ENCODE results near the gene ERG.

The ERG gene

DNA sequence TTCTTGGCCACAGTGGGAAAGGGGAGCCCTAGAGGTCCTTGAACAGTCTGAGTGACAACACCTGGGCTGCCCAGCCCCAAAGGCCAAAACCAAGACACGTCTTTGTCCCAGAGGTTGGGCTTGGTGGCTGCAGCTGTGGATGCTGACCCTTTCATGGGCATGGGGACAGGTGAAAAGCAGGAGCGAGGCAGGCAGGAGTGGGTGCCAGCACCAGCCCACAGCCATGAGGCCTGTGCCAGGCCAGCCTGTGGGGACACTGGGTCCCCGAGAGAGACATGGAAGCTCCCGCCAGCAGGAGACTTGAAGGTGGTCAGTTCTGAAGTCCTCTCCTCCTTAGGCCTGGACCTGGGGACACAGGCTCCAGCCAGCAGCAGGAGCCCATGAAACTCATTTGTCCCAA is 142.9 kb downstream of the ERG start:
- no peak for DNase-seq

DNA sequence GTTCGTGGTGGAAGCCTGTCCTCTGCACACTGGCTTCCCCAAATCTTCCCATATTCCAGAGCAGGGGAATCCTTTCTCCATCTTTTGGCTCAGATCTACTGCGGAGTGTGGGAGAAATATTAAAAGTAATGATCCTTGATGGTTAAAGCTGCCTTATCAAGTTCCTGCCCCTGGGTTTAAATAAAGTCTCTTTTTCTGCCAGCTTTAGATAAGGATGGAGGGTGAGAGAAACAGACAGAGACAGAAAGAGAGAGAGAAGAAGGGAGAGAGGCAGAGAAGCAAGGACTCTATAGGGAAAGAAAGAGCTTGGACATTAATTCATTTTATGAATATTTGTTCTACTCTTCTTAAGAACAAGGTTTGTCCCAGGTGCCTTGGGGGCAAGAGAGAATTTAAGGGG is 143.5 kb downstream of the ERG start:
- no peak for DNase-seq

- DNase-seq: no peak
Observed at GRCh38 chr21:38354231-38354630, 144.0 kb downstream of the ERG start.

DNA sequence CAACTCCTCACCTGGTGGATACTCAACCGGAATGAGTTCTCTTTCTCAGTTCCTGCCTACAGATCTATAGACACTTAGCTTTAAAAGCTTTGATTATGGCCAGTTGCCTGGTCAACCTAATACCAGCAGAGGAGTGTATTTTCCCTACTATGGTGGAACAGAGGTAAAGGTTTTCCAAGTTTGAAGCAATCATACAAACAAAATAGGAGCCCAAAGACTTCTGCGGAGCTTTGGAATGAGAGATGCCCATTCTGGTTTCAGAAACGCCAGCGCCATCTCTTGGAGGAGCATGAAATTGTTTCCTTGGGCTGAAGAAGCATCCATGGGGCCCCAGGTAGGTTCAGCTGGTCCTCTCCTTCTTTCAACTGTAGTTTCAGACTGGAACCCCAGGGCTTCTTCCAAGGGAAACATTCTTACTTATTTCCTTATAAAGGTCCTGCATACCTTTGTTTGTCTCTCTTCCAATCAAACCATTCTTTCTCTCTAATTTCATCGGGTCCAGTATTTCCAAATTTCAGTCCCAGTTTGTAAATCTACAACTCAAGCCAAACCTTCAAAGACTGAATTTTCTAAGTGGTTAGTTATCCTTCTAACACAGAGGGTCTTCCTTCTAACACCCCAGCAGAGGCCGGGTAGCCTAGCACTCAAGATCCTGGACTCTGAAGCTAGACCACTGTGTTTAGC is 145.6 kb downstream of the ERG start:
- DNase-seq: no peak

DNA sequence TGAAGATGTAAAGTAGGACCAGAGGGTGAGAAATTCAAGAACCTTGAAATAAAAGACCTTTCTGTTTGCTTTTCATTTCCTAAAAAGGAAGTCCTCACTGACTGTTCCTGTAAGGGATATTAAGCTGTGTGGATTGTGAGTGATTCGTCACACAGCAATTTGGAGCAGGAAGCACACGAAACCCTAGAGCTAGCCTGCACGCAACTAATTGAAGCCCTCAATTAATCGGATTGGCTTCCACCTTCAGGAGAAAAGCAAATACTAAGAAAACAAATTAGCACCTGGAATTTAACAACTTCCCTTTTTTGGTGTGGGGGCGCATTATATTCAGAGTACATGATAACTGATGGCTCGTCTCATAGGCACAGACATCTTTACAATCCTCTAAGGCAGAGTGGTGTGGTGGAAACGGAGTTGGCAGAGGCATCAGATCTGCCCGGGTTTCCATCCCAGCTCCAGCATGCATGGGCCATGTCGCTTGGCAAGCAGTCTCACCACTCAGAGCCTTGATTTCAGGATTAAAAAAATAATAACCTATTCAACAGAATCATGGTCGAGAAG is 146.2 kb downstream of the ERG start:
- no peak for DNase-seq

DNA sequence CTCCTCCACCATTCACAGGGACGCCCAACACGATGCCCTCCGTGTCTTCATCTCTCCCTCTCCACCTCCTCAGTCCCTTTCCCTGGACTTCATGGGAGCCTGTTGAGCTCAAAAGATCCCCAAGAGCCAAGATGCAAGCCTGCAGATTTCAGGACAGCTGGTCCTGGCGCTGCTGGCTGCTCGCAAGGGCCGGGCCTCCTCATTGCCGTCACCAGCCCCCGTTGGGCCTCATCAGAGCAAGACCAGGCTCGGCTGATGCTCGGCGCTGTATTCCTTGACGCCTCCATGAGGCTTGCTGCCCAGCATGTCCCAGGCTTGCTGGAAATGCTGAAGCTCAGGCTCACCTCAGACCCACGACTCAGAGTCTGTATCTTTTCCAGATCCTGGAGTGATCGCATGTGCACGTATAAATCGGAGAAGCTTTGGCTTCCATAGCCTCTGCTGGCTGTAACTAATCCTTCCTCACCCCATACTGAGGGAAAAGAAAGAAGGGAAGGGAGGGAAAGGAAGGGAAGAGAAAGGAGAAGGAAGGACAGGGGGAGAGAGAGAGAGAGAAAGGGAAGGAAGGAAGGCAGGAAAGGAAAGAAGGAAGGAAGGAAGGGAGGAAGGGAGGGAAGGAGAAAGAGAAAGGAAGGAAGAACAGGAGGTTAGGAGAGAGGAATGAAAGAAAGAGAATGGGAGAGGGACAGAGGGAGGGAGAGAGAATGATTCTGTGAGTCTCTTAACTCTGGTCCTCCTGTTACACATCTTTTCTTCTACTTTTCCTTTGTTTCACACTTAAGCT is 146.9 kb downstream of the ERG start:
- DNase-seq: no peak

- DNase-seq: no peak
Observed at GRCh38 chr21:38350684-38351083, 147.6 kb downstream of the ERG start.

DNA sequence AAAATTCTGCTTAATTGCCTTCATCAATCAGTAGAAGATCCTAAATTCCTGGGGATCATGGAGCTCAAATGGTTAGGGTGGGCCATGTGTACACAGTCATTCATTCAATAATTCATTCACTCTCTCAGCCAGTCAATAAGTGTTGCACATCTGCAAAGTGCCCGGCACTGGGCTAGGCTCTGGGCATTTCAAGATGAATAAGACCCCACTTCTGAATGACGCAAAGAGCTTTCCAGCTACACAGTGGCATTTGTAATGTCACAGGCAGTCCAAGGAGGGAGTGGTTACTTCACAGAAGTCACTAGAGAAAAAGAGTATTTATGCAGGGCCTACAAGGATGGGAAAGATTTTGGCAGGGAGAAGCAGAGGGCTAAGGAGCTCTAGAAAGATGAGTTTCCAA is 148.3 kb downstream of the ERG start:
- no peak for DNase-seq

DNA sequence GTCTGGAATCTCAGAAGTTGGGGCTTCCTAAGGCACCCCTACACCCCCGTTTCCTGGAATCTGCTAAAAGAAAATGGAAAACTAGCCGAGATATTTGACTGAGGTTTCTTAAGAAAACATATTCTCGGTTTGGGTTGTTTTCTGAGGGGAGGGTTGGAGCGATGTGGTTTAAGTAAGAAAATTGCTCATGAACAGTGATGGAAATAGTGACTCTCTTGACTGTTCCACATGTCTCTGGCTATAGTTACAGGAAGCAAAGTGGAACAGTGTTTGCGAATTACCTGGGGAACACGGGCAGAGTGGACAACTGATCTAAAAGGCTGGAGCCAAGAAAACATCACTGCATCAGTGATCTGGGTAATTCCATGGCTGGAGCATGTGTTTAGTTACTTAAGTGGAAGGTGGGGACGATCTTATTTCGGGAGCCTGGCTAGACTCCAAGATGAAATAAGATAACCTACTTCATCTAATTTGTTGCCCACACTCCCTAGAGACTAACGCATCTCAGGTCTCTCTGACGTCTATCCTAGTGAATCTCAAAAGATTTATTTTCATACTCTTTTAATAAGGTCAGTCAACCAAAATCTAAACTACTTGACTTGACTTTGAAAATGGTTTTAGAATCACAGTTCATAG is 149.0 kb downstream of the ERG start:
- DNase-seq: no peak

DNA sequence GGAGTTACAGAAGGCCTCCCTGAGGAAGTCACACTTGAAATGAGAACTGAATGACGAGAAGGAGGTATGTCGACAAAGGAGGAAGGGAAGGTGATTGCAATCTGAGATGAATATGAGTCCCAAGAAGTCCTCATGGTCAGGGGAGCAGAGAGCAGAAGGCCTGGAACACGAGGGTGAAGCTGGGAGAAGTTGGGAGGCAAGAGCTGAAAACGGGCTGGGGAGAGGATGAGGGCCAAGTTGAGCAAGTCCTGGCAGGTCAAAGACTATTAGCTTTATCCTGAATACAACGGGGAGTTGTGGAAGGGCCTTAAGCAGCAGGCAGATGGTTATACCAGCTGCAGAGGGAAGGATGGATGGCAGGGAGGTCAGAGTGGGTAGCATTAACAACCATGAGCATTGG is 152.0 kb downstream of the ERG start:
- DNase-seq: no peak

- DNase-seq: no peak
Observed at GRCh38 chr21:38343691-38344090, 154.6 kb downstream of the ERG start.

DNA sequence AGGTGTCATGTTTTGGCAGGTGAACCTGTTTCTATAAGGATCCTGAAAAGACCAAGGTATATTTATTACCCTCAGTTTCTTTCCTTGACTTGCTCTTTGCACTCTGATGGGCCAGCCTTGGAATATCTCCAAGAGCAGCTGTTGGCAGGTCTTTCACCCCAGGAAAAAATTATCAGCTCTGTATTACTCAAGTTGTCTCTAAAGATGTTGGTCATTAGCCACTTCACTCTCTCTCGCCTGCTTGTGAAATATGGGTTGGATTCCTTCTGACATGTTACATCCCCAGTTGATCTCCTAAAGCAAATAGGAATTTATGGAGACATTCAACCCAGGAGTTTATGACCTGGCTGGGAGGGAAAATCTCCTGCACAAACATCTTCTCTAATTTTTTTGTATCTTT is 155.5 kb downstream of the ERG start:
- no peak for DNase-seq

GRCh38 chr21:38341546-38342012 is 156.7 kb downstream of the ERG start:
- no peak for DNase-seq

- DNase-seq: no peak
Observed at GRCh38 chr21:38340131-38340530, 158.1 kb downstream of the ERG start.

DNA sequence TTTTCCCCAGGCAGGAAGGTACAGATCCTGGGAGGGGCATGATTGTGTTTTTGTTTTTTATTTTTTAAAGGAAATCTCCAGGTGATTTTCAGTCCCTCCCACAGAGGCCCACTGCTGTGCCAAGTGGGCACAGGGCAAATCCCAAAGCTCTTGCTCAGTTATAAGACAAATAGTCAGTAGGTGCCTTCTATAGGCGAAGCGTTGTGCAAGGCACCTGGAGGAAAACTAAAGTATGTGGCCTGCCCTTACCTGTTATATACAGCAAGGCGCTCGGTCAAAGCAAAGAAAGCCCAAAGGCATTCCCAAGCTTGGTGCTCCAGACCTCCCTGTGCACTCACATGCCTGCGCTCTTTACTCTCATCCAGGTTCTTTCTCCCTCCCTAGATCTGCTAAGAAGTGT is 160.5 kb downstream of the ERG start:
- no peak for DNase-seq

- no peak for DNase-seq
Observed at GRCh38 chr21:38334866-38335265, 163.4 kb downstream of the ERG start.

DNA sequence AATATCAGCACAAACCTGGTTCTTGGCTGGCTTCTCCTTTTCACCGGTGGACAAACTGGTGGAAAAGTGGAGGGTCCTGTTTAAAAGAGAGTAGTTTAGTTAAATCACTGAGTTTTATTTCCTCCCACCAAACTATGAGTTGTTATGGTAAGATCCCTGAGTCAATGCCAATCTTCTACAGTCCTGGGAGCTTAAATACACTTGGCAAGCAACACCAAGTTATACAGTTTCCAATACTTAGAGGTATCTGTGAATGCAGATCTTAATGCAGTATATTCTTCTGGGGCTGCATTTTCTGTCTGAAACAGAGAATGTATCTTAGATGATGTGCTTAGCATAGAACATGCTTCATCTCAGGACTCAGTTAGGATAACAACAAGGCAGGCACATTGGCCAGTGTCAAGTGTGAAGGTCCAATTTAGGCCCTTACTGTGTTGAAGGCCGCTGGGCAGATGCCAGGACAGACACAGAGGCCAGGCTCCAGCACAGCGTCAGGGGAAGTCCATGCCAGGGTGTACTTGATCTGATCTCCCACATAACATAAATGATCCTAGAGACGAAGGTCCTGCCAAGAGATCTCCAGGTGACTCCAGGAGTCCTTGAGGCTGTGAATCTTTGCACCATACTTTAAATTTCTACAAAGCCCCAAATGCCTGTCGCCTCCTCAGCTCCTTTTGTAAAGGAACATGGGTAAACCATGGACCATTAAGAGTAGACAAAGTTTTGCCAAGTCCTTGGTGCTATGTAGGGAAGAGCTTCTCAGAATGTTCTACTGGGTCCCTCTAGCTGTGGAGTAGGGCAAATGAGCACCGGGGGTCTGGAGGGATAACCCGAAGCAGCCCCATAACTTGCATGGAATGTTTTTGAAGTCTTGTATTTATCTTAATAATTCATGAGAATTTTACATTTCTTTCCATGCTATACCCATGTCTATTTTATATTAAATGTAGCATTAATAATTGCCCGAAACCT is 164.7 kb downstream of the ERG start:
- DNase-seq: no peak

GRCh38 chr21:38330666-38331065 is 167.6 kb downstream of the ERG start:
- DNase-seq: no peak
